A673 (cell line): ENCODE measurements around the gene PPY. TPM values are rescaled to one million over a fixed set of nuclear protein-coding genes. Genes with fewer than 3 reads are reported as not detected.

Experiments used
- BruUV-seq: library from RNA; stranded (reverse); fragments of 400-500 nt; replicated peaks from 2 replicates; lab custom pipeline; 2021; lab: Mats Ljungman, UMichigan
- CTCF ChIA-PET: fragments of 300-600 bp; sonication (Branson Sonifier 250); formaldehyde crosslinking; loops from one replicate; lab custom pipeline; 2022; ENCODE audit warnings: antibody characterized with exemption; lab: Charles Lee
- POLR2A ChIA-PET: fragments of 300-600 bp; sonication (Branson Sonifier 250); formaldehyde crosslinking; loops from one replicate; lab custom pipeline; 2022; ENCODE audit warnings: antibody characterized with exemption; ENCODE audit not compliant: low non-redundant PET; lab: Charles Lee
- DNase-seq: peaks from one replicate; pipeline ENCODE4 v3.0.0-alpha.2; 2015; ENCODE audit warnings: low spot score
- H3K27ac ChIP-seq: fragments of 200-600 bp; sonication (generic); 2 replicates; pipeline ENCODE4 v1.5.1; 2016; ENCODE audit warnings: mixed run types, low read depth, mild to moderate bottlenecking, mixed read lengths, antibody characterized with exemption, low read length; ENCODE audit not compliant: poor library complexity, severe bottlenecking
- H3K27me3 ChIP-seq: fragments of 200-600 bp; sonication (generic); replicated peaks from 2 replicates; pipeline ENCODE4 v1.6.1; 2017; ENCODE audit warnings: mixed run types, low read depth, mild to moderate bottlenecking, mixed read lengths, antibody characterized with exemption, low read length; ENCODE audit not compliant: insufficient read depth, poor library complexity
- H3K36me3 ChIP-seq: fragments of 200-600 bp; sonication (generic); 2 replicates; pipeline ENCODE4 v1.6.1; 2016; ENCODE audit warnings: mixed run types, mild to moderate bottlenecking, mixed read lengths, antibody characterized with exemption, low read length; ENCODE audit not compliant: insufficient read depth, poor library complexity, severe bottlenecking
- H3K4me1 ChIP-seq: fragments of 200-600 bp; sonication (generic); 2 replicates; pipeline ENCODE4 v1.6.1; 2017; ENCODE audit warnings: mixed run types, mild to moderate bottlenecking, mixed read lengths, antibody characterized with exemption, low read length; ENCODE audit not compliant: insufficient read depth, poor library complexity, severe bottlenecking
- H3K4me3 ChIP-seq: fragments of 200-600 bp; sonication (generic); 2 replicates; pipeline ENCODE4 v1.5.1; 2016; ENCODE audit warnings: low read depth, mixed run types, mild to moderate bottlenecking, mixed read lengths, low read length; ENCODE audit not compliant: poor library complexity, severe bottlenecking
- H3K9me3 ChIP-seq: fragments of 200-600 bp; sonication (generic); 2 replicates; pipeline ENCODE4 v1.6.1; 2016; ENCODE audit warnings: mixed run types, low read depth, mild to moderate bottlenecking, mixed read lengths, antibody characterized with exemption, low read length; ENCODE audit not compliant: poor library complexity, severe bottlenecking
- EZH2 ChIP-seq: fragments of 200-600 bp; sonication (generic); IDR thresholded peaks from 2 replicates; pipeline ENCODE4 v1.6.1; 2017; ENCODE audit warnings: borderline replicate concordance, low read depth, mild to moderate bottlenecking, mixed read lengths, antibody characterized with exemption, low read length; ENCODE audit not compliant: poor library complexity, severe bottlenecking
- intact Hi-C: fragments of 100-400 bp; cut with micrococcal nuclease; formaldehyde crosslinking; loops from one replicate; pipeline ENCODE4 v1.10.0; 2022; ENCODE audit not compliant: unreplicated experiment
- total RNA-seq: library from RNA; stranded (reverse); gene quantifications from 2 replicates; pipeline ENCODE4 v1.2.3, GENCODE V29; 2021
- TF ChIP-seq, protein P1 (sequence below): fragments of 300-800, 200-600 bp; sonication (generic); conservative IDR thresholded peaks from 2 replicates; pipeline ENCODE4 v1.5.1; 2017; ENCODE audit warnings: low read depth, mild to moderate bottlenecking, antibody characterized with exemption, low read length, moderate library complexity, mixed read lengths

PPY gene
- total RNA-seq, 1 experiment from 2014 or later: not detected

DNA sequence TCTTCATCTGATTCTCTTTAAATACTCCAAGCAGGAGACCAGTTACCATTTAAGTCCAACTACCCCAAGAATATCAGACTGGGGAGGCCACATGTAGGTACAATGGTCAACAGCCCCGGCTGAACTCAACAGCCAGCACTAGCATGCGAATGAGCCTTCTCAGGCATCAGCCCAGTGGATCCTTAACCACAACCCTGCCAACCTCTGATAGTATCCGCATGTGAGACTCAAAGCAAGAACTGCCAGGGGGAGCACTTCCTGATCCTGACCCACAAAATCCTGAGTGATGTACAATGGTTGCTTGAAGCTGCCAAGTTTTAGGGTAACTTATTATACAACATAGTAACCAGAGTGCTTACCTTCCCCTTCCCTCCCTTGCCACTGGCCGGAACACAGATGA is 7.5 kb upstream of the PPY start:
- TF ChIP-seq EZH2: no peak
- TF ChIP-seq, protein P1, sequence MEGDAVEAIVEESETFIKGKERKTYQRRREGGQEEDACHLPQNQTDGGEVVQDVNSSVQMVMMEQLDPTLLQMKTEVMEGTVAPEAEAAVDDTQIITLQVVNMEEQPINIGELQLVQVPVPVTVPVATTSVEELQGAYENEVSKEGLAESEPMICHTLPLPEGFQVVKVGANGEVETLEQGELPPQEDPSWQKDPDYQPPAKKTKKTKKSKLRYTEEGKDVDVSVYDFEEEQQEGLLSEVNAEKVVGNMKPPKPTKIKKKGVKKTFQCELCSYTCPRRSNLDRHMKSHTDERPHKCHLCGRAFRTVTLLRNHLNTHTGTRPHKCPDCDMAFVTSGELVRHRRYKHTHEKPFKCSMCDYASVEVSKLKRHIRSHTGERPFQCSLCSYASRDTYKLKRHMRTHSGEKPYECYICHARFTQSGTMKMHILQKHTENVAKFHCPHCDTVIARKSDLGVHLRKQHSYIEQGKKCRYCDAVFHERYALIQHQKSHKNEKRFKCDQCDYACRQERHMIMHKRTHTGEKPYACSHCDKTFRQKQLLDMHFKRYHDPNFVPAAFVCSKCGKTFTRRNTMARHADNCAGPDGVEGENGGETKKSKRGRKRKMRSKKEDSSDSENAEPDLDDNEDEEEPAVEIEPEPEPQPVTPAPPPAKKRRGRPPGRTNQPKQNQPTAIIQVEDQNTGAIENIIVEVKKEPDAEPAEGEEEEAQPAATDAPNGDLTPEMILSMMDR: no peak
- H3K4me3 ChIP-seq: no peak overlapping the region
- DNase-seq: no peak
- no peaks in the 10 kb centered on the region for H3K27me3 ChIP-seq
- no peaks in the 10 kb centered on the region for H3K4me1 ChIP-seq
- no peaks in the 10 kb centered on the region for H3K36me3 ChIP-seq
- intact Hi-C loops: no loop called here
- ChIA-PET POLR2A (no interaction called here), CTCF (no interaction called here)
- H3K9me3 ChIP-seq: no peaks in the 10 kb centered on the region
- no peak overlapping the region for H3K27ac ChIP-seq
- no TSS peak for BruUV-seq

DNA sequence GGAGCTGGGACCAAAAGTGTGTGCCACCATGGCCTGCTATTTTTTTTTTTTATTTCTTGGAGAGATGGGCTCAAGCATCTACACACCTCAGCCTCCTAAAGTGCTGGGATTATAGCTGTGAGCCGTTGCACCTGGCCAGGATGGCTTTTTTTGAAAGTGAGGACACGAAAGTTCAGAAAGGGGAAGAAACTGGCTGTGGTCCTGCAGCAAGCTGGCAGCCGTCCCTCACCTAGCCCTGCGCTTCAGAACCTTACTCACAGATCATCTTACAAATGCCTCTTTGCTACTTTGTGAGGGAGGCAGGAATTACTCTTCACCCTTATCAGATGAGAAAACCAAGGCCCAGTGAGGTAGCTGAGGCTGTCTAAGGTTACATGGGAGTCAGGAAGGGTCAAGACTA is 4.5 kb upstream of the PPY start:
- no peak for DNase-seq
- Histone ChIP-seq H3K9me3 (no peaks in the 10 kb centered on the region), H3K4me3 (no peak overlapping the region), H3K36me3 (no peaks in the 10 kb centered on the region), H3K27ac (no peak overlapping the region), H3K4me1 (no peaks in the 10 kb centered on the region), H3K27me3 (no peaks in the 10 kb centered on the region)
- POLR2A ChIA-PET: no interaction called here
- intact Hi-C loops: no loop called here
- no peak for TF ChIP-seq EZH2
- TF ChIP-seq, protein P1: no peak
- CTCF ChIA-PET: interaction anchor here (0.7 kb wide), 1 partner anchor 94 kb away, joined by 9 read pairs; no protein-coding TSS in a partner anchor
- BruUV-seq: no TSS peak

DNA sequence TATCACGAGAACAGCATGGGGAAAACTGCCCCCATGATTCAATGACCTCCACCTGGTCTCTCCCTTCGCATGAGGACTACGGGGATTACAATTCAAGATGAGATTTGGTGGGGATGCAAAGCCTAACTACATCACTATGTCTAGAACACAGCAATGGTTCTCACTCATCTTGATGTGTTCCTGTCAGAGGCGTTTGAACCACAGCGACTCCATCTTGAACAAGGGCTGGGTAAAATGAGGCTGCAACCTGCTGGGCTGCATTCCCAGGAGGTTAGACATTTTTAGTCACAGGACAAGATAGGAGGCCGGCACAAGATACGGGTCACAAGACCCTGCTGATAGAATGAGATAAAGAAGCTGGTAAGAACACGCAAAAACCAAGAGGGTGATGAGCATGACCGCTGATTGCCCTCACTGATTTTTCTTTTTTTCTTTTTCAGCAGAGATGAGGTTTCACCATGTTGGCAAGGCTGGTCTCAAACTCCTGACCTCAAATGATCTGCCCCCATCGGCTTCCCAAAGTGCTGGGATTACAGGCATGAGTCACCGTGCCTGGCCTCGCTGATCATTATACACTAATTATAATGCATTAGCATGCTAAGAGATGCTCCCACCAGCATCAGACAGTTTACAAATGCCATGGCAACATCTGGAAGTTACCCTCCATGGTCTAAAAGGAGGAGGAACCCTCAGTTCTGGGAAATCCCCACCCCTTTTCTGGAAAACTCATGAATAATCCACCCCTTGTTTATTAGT is 3.0 kb upstream of the PPY start:
- H3K27me3 ChIP-seq: no peaks in the 10 kb centered on the region
- no peak overlapping the region for H3K27ac ChIP-seq
- H3K4me3 ChIP-seq: no peak overlapping the region
- ChIA-PET POLR2A (no interaction called here), CTCF (interaction anchor here (0.6 kb wide), 1 partner anchor 868 kb away, joined by 3 read pairs; no protein-coding TSS in a partner anchor)
- peak; percentile 13 for DNase-seq
- H3K9me3 ChIP-seq: no peaks in the 10 kb centered on the region
- intact Hi-C loops: no loop called here
- H3K36me3 ChIP-seq: no peaks in the 10 kb centered on the region
- no TSS peak for BruUV-seq
- H3K4me1 ChIP-seq: no peaks in the 10 kb centered on the region
- TF ChIP-seq, protein P1: no peak
- no peak for TF ChIP-seq EZH2
